ENCODE results near the gene COL4A5.
"Not testable (repeated sequence)": the region's sequence is repeated elsewhere in the genome, so short reads cannot be mapped to it uniquely, and the experiment has no call there.

The COL4A5 gene

GRCh38 chrX:108439426-108439942 is at the start of gene COL4A5:
Gene COL4A5, plus strand, starts transcription at chrX:108439838. Its CDS starts 288 bp downstream, at chrX:108440126.
- DNase-seq: no peak

- not testable (repeated sequence) for DNase-seq
Observed at GRCh38 chrX:108390976-108391717, 48.5 kb upstream of the COL4A5 start.

GRCh38 chrX:108396188-108396891 is 43.3 kb upstream of the COL4A5 start:
- no peak for DNase-seq

- DNase-seq: no peak
Observed at GRCh38 chrX:108396986-108397385, 42.7 kb upstream of the COL4A5 start.

GRCh38 chrX:108397627-108398391 is 41.8 kb upstream of the COL4A5 start:
- DNase-seq: no peak

GRCh38 chrX:108399418-108400165 is 40.0 kb upstream of the COL4A5 start:
- DNase-seq: no peak

GRCh38 chrX:108412783-108413182 is 26.9 kb upstream of the COL4A5 start:
- no peak for DNase-seq

- DNase-seq: no peak
Observed at GRCh38 chrX:108415146-108415545, 24.5 kb upstream of the COL4A5 start.

- no peak for DNase-seq
Observed at GRCh38 chrX:108415891-108416290, 23.7 kb upstream of the COL4A5 start.

- no peak for DNase-seq
Observed at GRCh38 chrX:108417257-108417656, 22.4 kb upstream of the COL4A5 start.

- no peak for DNase-seq
Observed at GRCh38 chrX:108419401-108419800, 20.2 kb upstream of the COL4A5 start.

GRCh38 chrX:108420481-108420880 is 19.2 kb upstream of the COL4A5 start:
- DNase-seq: no peak

GRCh38 chrX:108426262-108426661 is 13.4 kb upstream of the COL4A5 start:
- DNase-seq: no peak

- DNase-seq: no peak
Observed at GRCh38 chrX:108435261-108435660, 4.4 kb upstream of the COL4A5 start.

GRCh38 chrX:108437349-108438109 is 2.1 kb upstream of the COL4A5 start:
- no peak for DNase-seq

- DNase-seq: no peak
Observed at GRCh38 chrX:108438110-108438623, 1.5 kb upstream of the COL4A5 start, which contains the start of gene COL4A6. Gene COL4A6, minus strand, starts transcription at chrX:108438422. Its CDS starts 226 bp downstream, at chrX:108438196.

- DNase-seq: no peak
Observed at GRCh38 chrX:108439961-108440696, 491 bp downstream of the COL4A5 start.

GRCh38 chrX:108442901-108443464 is 3.3 kb downstream of the COL4A5 start:
- no peak for DNase-seq

GRCh38 chrX:108447303-108447702 is 7.7 kb downstream of the COL4A5 start:
- no peak for DNase-seq

- DNase-seq: no peak
Observed at GRCh38 chrX:108453841-108454240, 14.2 kb downstream of the COL4A5 start.

All from NCI-H187 (cell line).